Erythroblast (primary cell): ENCODE data around the gene CCDC18.

Source experiments
- DNase-seq, 2 experiments: peaks; one replicate each; lab custom pipeline; 2025; lab: John Stamatoyannopoulos, UW
- GATA1 ChIP-seq: IDR thresholded peaks from 2 replicates; pipeline ENCODE4 v1.6.1; 2011; ENCODE audit warnings: low read depth, mild to moderate bottlenecking, control low read depth, low read length, moderate library complexity
- POLR2A ChIP-seq: IDR thresholded peaks from 2 replicates; pipeline ENCODE4 v1.6.1; 2011; ENCODE audit warnings: mild to moderate bottlenecking, low read length

CCDC18 gene

DNA sequence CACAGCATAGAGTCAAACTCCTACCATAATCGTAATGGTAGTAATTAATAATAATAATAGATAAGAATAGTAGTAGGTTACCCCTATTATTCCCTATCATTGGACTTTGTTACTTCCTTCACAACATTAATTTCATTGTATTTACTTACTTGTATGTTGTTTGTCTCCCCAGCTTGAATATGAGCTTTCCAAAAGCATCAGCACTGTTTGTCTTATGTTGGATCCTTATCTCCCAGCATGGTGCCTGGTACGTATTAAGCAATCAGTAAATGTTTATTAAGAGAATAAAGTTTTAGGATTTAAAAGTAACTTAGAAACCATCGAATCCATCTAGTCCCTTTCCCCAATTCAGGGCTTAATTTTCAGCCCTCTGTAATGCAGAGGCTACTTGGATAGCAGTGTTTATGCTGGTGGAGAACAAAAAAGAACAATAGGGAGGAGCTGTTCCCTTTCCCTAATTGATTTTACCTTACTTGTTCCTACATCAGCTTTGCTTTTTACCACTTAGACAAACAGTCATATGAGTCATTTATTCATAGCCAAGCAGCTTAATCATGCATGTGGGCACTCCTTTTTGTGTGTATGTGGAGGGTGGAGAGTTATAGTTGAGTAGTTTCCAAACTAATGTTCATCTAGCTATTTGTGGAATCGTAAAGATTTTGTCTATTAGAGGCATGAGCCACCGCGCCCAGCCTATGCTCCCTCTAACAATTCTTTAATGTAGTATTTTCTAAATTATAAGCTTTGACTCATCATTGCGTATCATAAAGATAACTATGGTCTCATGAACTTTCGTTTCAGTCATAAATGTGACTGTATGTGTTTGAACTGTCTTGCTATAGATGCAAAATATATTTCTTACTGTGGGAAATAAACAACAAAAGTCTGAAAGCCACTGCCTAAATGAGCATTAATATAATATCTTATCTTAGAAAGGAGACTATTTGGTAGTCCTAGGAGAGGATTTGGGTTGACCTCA lies 144.3 kb downstream of the CCDC18 start:
- TF ChIP-seq GATA1 = no peak
- TF ChIP-seq POLR2A = no peak
- DNase-seq = no peak
